GM18508 (cell line): Measurements from ENCODE around the gene FLAD1.

Experiments used
- ATAC-seq: cut with Tn5 transposase; IDR thresholded peaks from one replicate; pipeline ENCODE4 v1.9.1; 2021; ENCODE audit warnings: moderate number of reproducible peaks; ENCODE audit not compliant: insufficient read depth, unreplicated experiment

Gene FLAD1

DNA sequence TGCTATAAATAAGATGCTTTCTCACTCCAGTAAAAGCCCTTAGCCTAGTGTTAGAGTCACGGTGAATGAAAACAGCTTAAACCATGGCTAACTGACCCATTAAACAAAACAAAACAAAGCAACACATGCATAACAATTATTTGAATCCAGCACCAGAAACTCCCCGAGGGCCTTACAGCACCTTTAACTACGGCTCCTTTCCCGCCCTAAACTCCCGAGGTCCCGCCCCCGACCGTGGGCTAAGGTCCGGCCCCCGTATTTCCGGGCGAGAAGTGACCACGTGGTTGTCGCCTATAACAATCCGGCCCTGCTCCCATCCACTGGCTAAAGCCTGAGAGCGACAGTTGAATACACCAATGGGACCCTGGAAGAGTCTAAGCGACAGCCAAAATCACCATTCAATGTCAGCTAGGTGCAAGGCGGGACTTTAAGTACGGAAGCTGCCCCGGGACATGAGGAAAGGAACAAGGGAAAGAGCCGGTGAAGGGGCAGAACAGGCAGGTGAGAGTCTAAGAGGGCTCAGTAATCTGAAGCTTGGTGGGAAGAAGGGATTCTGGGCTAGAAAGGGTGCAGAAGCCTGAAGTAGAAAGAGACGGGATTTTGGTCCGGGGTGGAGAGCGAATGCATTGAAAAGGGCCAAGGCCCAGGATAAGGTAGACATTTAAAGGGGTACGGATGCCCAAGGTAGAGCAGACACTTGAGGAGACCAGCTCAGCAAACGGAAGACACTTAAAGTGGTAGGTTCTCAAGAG lies at the start of gene FLAD1:
Gene FLAD1 (plus strand): TSS at position 448 of the 752 bp plus-strand sequence. CDS start 351 bp downstream, outside the sequence.
- ATAC-seq: peak; percentile 91

DNA sequence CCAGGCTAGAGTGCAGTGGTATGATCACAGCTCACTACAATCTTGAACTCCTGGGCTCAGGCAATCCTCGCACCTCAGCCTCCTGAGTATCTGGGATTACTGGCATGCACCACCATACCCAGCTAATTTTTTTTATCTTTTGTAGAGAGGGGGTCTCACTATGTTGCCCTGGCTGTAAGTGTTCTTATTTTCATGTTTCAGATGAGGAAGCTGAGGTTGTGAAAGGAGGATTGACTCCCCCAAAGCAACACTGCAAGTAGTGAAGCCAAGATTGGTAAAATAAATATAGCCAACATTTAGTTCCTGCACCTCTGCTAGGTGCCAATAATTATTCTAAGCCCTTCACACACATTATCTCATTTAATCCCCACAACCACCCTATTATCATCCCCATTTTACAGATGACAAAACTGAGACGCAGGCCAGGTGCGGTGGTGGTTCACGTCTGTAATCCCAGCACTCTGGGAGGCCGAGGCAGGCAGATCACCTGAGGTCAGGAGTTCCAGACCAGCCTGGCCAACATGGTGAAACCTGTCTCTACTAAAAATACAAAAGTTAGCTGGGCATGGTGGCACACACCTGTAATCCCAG lies 48.7 kb upstream of the FLAD1 start:
- no peak for ATAC-seq

DNA sequence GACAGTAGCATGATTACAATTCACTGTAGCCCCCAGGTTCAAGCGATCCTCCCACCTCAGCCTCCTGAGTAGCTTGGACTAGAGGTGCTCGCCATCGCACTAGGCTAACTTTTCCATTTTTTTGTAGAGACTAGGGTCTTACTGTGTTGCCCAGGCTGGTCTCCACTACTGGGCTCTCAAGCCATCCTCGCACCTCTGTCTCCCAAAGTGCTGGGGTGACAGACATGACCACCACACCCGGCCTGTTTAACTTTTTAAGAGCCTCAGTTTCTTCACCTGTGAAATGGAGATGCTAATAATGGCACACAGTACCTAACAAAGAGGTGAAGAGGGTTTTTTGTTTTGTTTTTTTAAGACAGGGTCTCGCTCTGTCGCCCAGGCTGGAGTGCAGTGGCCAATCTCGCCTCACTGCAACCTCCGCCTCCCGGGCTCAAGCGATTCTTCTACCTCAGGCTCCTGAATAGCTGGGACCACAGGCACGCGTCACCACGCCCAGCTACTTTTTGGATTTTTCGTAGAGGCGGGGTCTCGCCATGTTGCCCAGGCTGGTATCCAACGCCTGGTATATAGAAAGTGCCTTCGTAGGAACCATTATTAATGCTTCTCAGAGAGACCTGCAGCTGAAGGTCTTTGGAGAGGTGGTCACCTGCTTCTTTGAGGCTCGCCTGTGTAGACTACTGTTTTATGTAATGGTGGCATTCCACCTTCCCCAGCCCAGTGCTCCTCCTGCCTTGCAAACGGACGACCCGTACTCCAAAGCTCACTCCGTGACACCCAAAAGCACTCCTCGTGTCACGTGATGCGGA lies 47.2 kb upstream of the FLAD1 start:
- no peak for ATAC-seq

DNA sequence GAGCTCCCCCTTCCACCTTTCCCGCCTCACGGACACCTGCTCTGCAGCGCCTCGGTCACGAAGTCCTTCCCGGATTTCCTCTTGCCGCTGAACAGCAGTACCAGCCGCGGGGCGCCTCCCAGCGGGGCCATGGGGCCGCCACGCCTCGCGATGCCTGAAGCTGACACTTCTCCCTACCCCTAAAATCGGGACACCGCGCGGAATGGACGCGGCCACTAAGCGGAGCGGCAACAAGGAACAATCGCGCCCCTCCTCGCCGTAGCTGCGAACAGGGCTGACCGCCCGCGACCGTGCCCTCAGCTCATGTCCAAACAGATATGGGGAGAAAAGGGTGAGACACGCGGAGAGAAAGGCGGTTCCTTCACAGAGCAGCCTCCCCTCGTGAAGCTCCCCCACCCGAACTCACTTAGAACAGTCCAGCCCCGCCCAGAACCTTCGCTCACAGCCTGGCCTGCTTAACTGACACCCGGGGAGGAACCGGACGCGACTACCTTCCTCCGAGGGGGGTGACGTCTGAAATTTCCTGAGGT lies 46.5 kb upstream of the FLAD1 start, which contains the start of gene PMVK:
Gene PMVK (minus strand): TSS at position 165 of the 530 bp plus-strand sequence. CDS start 34 bp downstream, at position 131.
- ATAC-seq: peak; percentile 33

DNA sequence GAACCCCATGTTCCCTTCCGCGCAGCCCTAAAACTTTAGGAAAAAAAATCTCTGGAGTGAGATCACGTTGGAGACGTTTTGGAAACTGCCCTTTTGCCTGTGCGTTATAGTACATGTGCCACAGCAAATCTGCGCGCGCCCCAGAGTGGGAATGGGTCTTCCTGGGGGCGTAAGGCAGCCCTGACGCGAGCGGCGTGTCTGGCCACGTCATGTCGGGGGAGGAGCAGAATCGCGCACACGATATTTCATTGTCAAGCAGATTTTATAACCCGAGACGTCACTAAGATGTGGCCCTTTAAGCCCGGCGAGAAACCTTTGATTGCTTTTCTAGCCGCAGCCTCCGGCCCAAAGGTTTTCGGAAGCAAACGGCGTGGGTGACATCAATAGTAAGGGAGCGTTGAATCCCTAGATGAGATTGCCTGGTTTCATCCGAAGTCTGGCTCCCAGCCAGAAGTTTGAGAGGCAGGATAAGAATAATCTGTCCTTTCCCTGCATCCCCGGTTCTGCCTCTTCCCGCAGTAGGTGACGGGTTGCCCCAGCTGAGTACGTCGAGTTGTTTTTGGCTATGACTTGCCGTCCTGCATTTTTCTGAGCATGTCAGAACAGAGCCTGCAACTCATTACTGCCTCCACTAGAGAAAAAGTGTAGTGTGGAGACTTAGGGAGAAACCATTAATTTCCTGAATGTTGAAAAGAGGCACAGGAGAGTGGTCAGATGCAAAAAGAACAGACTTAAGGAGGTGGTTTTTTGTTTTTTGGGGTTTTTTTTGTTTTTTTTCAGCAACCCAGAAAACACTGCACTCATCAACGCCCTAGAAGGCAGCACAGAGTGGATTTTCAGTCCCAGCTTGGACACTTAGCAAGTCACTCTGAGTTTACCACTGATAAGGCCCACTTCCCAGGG lies 45.8 kb upstream of the FLAD1 start:
- peak; percentile 16 for ATAC-seq

DNA sequence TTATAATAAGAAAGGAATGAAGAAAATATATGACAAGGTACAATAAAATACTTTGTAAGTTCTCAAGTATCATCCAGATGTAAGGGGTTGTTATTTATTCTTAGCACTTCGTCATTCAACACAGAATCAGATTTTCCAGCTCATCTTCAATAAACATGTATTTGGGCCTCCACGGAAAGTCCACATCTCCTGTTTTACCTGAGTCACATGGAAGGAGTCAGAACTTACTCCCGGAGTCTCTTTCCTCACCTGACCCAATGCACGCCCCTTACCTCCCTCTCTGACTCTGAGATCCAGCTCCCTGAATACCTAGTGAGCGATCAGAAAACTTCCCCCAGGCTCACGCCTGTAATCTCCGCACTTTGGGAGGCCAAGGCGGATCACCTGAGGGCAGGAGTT lies 45.2 kb upstream of the FLAD1 start:
- no peak for ATAC-seq

DNA sequence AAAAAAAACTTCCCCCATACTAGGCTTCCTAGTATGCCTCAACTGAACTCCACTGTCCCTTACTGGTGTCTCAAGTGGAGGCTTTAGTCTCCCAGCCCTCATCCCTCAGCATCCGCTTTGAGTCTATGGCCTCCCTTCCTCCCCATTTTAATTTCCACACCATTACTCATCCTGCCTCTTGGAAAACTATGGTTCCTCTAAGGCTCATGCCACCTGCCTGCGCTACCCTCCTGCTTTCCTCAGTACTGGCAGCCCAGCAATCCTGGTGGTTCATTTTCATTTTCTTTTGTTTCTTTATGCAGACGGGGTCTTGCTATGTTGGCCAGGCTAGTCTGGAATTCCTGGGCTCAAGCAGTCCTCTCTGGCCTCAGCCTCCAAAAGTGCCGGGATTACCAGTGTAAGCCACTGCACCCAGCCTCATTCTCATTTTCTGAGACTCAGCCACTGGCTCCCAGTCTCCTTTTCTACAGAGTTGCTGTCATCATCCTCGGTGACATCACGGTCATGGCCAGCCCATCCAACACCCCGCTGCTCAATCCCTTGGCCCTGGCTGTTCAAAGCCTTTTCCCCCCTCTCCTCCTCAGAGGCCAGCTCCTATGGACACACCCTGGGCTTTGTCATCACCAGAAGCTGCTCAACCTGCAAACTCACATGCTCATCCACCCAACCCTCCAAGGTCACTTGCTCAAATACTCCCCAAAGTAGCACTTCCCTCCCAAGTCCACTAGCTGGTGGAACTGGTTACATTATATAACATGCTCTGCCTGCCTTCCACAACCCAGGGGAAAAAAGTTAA lies 44.3 kb upstream of the FLAD1 start:
- no peak for ATAC-seq

DNA sequence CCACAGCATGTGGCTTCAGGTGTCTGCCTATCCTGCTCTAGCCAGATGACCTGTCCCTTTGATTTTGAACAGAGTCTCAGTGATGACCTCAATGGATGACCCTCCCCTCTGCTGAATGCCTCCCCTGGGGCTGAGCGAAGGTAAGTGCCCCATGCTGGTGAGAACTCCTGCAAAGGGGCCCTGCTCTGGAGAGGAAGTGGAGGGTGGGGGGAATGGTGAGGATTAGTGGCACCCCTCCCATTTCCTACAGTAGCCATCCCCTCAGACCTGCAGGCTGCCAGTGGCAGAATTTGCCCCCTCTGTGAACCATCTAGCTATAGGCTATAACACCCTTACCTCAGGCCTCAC lies 43.0 kb upstream of the FLAD1 start:
- no peak for ATAC-seq

DNA sequence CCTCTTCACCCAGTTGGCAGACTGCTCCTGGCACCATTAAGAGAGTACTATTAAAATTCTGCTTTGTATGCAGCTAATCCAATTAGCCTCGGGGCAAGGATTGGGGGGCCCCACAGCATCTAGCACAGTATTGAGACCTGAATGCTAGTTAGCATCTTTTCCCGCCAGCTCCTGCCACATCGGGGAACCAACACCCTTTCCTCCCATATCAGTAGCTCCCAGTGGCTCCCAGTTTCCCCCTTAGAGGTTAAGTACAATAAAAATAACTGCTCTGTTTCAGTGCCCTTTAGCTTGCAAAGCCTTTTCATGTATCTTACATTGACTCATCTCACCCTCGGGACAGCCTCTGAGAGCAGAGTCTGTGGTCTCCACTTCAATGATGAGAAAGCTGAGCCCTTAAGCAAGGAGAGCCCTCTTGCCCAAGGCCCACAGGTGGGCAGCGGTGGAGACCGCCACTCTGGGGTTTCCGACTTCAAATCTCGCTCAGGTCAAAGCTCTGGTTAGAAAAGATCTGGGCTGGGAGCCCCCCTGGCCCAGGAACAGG lies 42.4 kb upstream of the FLAD1 start:
- no peak for ATAC-seq

DNA sequence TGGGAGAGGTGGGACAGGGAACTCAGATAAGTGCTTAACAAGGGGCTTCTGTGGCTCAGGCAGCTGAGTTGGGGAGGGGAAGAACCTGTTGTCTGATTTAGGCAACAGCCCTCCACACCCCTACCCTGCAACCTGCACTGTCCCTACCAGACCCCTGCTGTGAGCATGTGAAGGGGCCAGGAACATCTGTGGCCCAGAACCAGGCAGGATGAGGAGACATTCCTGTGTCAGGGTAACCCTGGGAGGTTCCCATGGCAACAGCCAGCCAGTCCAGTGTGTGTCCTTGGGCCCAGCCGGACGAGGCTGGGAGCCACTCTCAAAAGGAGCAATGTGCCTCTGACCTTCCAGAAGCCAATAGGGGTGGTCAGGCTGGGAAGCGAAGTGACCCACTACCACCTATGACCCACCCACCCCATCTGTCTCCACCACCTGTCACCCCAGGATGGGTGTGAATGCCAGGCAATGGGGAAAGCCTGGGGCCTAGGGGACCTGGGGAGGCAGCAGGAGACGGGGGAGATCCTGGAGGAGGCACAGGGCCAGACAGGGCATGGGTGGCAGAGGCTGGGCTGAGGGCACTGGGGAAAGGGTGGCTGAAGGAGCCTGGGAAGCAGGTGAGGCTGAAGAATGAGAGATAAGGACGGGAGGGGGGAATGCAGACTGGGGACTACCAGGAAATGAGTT lies 41.7 kb upstream of the FLAD1 start:
- no peak for ATAC-seq

DNA sequence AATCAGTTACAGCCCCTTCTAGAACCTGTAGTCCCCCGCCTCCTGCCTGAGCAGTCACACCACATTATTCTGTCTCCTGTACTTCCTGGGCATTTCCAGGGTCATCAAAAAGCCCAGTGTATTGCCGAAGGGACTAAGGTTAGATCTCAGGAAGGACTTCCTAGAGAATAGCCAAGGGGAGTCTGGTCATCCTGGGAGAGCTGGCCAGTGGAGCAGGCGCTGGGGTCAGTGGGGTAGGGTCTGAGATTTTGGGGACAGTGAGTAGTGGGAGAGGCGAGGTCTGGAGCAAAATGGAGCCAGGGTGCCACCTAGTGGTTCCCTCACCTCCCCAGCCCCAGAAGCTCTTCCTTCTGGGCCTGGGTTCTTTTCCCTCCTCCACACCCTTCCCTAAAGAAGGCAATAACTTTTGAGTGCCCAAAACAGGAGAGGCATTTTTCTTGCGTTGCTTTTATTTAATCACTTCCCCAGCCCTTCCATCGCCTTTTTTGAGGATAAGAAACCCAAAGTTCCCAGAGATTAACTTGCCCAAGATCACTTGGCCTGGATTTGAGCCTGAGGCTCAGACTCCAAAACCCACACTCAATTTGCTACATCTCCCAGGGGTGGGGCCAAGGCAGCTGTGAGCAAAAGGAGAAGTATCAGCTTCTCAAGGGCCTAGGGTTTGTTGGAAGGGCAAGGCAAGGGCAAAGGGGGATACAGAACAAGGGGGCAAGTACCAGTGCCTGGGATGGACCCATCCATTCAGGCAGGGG lies 39.3 kb upstream of the FLAD1 start:
- ATAC-seq: no peak

DNA sequence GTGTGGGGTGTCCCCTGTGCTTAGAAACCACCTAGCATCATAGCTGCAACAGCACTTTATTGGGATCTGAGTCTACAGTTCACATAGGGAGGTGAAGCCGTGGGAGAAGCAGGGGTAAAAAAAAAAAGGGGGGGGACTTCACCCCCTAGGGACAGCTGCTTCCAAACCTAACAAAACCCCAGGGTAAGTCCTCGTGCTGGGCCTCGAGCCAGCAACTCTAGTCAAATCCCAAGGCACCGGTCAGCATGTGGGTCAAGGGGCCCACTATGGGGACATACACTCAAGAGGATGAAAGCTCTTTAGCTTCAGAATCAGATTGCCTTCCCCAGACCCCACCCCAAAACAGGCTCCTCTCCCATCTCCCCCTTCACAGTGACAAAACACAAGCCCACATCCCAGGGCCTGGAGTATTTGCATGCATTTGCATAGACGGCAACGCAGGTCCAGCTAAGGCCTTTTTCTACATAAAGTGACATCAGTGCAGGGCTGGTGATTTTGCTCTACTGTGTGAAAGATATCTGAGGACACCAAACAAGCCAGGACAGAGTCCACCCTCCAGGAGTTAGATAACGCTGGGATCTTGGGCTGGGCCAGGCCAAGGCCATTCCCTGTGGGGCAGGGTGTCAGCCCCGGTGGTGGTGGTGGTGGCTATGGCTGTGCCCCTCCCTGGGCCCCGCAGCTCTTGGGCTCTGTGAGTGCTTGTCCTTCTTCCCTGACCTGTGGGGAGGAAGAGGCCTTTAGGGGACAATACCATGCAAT lies 38.6 kb upstream of the FLAD1 start:
- ATAC-seq: no peak

DNA sequence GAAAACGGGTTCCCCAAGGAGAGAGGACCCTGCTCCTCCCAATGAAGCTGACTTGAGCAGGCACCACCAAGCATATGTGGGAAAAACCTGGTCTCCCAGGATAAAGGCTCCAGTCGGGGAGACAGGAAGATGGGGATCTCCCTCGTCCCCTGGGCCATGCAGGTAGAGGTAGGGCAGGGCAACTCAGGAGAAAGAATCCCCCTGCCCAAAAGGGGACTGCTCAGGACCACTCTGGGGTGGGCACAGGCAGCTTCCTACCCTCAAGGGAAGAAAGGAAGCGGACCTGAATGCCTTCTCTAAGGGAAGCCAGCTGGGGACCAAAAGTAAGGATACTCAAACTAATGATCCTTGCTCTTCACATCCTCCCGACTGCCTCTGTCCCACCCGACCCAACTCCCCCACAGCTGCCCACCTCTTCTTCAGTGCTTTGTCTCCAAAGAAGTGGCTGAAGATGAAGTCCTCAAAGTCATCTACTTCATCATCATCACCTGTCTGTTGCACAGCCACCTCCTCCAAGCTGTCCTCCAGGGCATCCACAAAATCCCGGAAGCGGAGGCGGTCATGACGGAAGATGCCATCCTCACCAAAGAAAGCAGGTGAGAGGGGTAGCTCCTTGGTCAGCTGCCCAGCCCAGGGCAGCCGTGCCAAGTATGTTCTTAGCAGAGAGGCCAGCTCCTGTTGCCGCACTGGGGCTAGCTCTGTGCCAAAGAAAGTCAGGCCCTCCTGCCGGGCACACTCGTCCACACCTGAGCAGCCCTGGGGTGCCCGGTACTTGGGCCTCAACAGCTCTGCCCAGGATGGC lies 37.8 kb upstream of the FLAD1 start:
- no peak for ATAC-seq

DNA sequence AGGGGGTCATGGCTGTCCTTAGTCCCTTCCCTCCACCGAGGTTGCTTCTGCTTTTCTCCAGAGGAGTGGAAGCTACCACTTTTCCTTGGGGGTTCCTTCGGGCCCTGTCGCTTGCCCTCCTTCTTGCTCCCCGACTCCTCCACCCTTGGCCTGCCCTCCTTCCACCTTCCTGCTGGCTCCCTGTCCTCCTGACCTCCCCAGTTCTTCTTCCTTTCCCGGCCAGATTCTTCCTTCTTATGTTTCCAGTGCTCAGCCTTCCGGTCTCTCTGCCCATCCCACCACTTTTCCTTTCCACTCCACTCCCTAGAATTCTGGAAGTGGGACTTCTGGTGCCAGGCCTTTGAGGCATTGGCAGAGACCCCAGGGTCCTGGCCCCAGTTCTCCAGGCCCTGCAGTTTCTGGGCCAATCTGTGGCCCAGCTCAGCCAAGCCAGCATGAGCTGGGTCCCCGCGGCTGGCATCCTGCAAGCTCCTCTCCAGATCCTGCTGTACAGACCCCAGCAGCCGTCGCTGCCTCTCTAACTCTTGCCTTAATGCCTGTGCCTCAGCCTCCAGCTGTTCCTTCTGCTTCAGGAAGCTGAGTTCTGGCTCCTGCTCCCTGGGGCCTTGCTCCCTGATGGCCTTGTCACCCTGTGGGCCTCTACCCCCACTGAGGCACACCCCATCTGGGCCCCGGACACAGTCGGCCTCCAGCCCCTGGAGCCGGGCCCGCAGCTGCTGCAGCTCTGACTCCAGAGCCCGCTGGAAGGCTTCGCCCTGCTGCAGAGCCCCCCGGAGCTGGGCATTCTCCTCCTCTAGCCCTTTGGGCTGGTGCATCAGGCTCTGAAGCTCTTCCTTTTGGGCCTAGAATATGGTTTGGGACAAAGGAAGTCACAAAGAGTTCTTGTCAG lies 36.9 kb upstream of the FLAD1 start:
- ATAC-seq: no peak

DNA sequence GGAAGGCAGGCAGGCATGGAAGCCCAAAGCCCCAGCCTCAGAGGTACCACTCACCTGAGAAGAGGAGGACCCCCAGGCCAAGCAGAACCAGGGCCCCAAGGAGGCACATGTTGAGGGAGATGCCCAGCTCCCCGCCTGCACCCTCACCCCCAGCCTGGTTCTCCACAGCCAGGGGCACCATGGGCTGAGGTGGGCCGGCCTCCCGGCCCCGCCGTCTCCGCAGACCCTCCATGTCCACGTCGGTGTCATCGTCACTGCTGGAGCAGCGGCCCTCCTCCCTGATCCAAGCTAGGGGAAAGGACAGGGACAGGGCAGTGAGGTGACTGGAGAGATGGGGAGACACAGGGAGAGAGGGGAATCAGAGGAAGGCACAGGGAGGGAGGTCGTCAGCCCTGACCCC lies 35.1 kb upstream of the FLAD1 start:
- no peak for ATAC-seq
